Psoas muscle (tissue), 8 donors: ENCODE measurements around the gene PAX5. TPM values are rescaled to one million over a fixed set of nuclear protein-coding genes. Genes with fewer than 3 reads are reported as not detected.

ENCODE experiments used
- ATAC-seq, 4 donors: fragments of 200-7000 bp; cut with Tn5 transposase; one replicate each; pipeline ENCODE4 v1.9.1; 2020; ENCODE audit warnings: moderate library complexity in 3 of 4, mild to moderate bottlenecking in 2 of 4
- DNase-seq, 2 donors: peaks; one replicate each; pipeline ENCODE4 v3.0.0-alpha.2; 2020
- H3K27ac ChIP-seq: fragments of 200-600 bp; one replicate; pipeline ENCODE4 v1.8.0; 2022
- H3K27me3 ChIP-seq, 3 donors: fragments of 200-600 bp in 1 of 3; one replicate each; pipeline versions ENCODE4 v1.6.1 to v1.8.0; 2013 to 2022; ENCODE audit warnings: low read length in 2 of 3, mild to moderate bottlenecking in 2 of 3, moderate library complexity in 1 of 3; ENCODE audit not compliant: insufficient read depth in 3 of 3
- H3K36me3 ChIP-seq, 2 donors: fragments of 200-600 bp in 1 of 2; one replicate each; pipeline versions ENCODE4 v1.6.1 to v1.8.0; 2013 to 2022; ENCODE audit warnings: low read depth in 1 of 2, mild to moderate bottlenecking in 1 of 2, moderate library complexity in 1 of 2; ENCODE audit not compliant: insufficient read depth in 1 of 2
- H3K4me1 ChIP-seq: fragments of 200-600 bp; one replicate; pipeline ENCODE4 v1.8.0; 2022
- H3K4me3 ChIP-seq: fragments of 200-600 bp; one replicate; pipeline ENCODE4 v1.8.0; 2022; ENCODE audit warnings: mild to moderate bottlenecking
- H3K9me3 ChIP-seq: fragments of 200-600 bp; one replicate; pipeline ENCODE4 v1.8.0; 2022
- WGBS, 3 donors: extraction: QIAGEN DNeasy Blood & Tissue Kit; methylation state at CpG; one replicate each; pipeline versions ENCODE4 v1.1.6 to v1.1.7; 2013; 5-methylcytosine and 5-hydroxymethylcytosine counted together
- intact Hi-C, 2 donors: fragments of 100-400 bp; cut with DNase I; formaldehyde crosslinking; loops; one replicate each; pipeline versions ENCODE4 v1.11.0 to v1.14.2; 2022
- polyA plus RNA-seq, 3 donors: library from polyadenylated mRNA; stranded (reverse); fragments of 200-250 nt; gene quantifications; one replicate each; pipeline ENCODE4 v1.2.3, GENCODE V29; 2013
- total RNA-seq, 4 donors: library from RNA; stranded (reverse); fragmentation: NEBNext Ultra II Directional in 2 of 4; extraction: Animal tissue kit (Norgen Biotek cat#: 25700) in 2 of 4; gene quantifications; one replicate each; pipeline versions ENCODE4 v1.2.1 to v1.2.4, GENCODE V29; 2021 to 2023
- TF ChIP-seq, protein P1 (sequence below): fragments of 200-600 bp; IDR thresholded peaks from one replicate; pipeline ENCODE4 v1.8.0; 2022; ENCODE audit warnings: antibody characterized with exemption
- donor health status: healthy with polysubstance abuse.
- donor health status: DM: no; HTN: no; CAD: no; lungs with moderate emphysema.
- donor health status: Bipolar disorder and iron deficiency.
- donor health status: healthy.
- donor health status: DM: yes; HTN: yes; CAD: no.
- donor health status: DM: no; HTN: no; CAD: no.
- donor health status: DM: no; HTN: no; CAD: no.
- donor health status: DM: yes; HTN: yes; CAD: no.

Gene PAX5
- total and polyA plus RNA-seq, 7 donors: under 0.01 to 0.50 (median 0.06) TPM; not detected in 3

GRCh38 chr9:36827593-36827992 lies 206.5 kb downstream of the PAX5 start:
- Histone ChIP-seq H3K9me3 (no peaks in the 10 kb centered on the region), H3K27me3 (peaks cover 0 to 4% (median 0%) of the 10 kb centered on the region in 3 donors), H3K4me3 (no peak overlapping the region), H3K27ac (no peak overlapping the region), H3K4me1 (no peaks in the 10 kb centered on the region), H3K36me3 (no peaks in the 10 kb centered on the region)
- DNase-seq (no peak), ATAC-seq (no peak)
- WGBS, 3 donors: 57 to 69% (median 68%) methylated on average over 5 of the region's 5 CpGs
- intact Hi-C loops: loop anchor here in 1 of 2 donors (10.0 kb wide), 1 partner anchor 63 kb away; no protein-coding TSS in a partner anchor
- TF ChIP-seq, protein P1, sequence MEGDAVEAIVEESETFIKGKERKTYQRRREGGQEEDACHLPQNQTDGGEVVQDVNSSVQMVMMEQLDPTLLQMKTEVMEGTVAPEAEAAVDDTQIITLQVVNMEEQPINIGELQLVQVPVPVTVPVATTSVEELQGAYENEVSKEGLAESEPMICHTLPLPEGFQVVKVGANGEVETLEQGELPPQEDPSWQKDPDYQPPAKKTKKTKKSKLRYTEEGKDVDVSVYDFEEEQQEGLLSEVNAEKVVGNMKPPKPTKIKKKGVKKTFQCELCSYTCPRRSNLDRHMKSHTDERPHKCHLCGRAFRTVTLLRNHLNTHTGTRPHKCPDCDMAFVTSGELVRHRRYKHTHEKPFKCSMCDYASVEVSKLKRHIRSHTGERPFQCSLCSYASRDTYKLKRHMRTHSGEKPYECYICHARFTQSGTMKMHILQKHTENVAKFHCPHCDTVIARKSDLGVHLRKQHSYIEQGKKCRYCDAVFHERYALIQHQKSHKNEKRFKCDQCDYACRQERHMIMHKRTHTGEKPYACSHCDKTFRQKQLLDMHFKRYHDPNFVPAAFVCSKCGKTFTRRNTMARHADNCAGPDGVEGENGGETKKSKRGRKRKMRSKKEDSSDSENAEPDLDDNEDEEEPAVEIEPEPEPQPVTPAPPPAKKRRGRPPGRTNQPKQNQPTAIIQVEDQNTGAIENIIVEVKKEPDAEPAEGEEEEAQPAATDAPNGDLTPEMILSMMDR: no peak

DNA sequence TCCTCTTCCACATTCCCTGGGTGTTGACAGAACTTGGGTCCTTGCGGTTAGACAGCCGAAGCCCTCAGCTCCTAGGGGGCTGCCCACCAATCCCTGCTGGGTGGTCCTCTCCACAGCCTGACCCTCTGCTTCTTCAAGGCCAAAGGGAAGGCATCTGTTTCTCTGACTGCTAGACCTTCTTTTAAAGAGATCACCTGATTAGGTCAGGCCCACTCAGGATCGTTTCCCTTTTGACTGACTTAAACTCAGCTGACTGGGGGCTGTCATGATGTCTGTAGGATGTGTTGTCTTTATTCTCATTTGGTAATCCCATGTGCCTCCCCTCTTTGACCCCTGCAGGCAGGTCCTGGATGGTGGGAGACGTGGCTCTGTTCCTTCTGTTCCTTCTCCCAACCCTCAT lies 207.5 kb downstream of the PAX5 start:
- Histone ChIP-seq H3K4me3 (no peak overlapping the region), H3K27ac (no peak overlapping the region), H3K4me1 (no peaks in the 10 kb centered on the region), H3K9me3 (no peaks in the 10 kb centered on the region), H3K27me3 (peaks cover 0 to 4% (median 0%) of the 10 kb centered on the region in 3 donors), H3K36me3 (no peaks in the 10 kb centered on the region)
- WGBS, 3 donors: 83 to 88% (median 87%) methylated on average over 4 of the region's 4 CpGs
- no peak for ATAC-seq
- intact Hi-C loops: loop anchor here in 1 of 2 donors (10.0 kb wide), 1 partner anchor 62 kb away; no protein-coding TSS in a partner anchor
- DNase-seq: no peak
- TF ChIP-seq, protein P1: no peak

- Histone ChIP-seq H3K4me3 (no peak overlapping the region), H3K36me3 (no peaks in the 10 kb centered on the region), H3K4me1 (no peaks in the 10 kb centered on the region), H3K27me3 (peaks cover 0 to 12% (median 2%) of the 10 kb centered on the region in 3 donors), H3K27ac (no peak overlapping the region), H3K9me3 (no peaks in the 10 kb centered on the region)
- DNase-seq (no peak), ATAC-seq (no peak)
- intact Hi-C loops: loop anchor here in 1 of 2 donors (10.0 kb wide), 1 partner anchor 60 kb away; no protein-coding TSS in a partner anchor
- TF ChIP-seq, protein P1: no peak
- 79 to 83% (median 80%) methylated on average over 8 of the region's 8 CpGs for WGBS, 3 donors
Observed at GRCh38 chr9:36825179-36825578, 208.9 kb downstream of the PAX5 start.

DNA sequence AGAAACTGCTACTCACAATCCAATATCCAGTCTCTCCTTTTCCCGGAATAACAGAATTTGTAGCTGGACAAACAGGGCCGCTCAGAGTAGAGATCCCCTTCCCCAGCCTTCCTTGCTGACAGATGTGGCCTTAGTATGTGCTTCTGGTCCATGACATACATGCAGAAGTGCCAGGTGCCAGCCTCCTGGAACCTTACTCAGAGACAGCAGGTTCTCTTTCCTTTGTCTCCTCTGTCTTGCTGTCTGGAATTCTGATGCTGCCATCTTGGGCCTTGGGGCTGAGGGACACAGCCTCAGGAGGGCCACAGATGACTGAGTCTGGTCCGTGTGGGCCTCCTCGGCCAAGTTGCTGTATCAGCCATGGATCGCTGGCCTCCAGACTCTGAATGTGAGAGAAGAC lies 210.1 kb downstream of the PAX5 start:
- TF ChIP-seq, protein P1: no peak
- no peak overlapping the region for H3K27ac ChIP-seq
- H3K4me3 ChIP-seq: no peak overlapping the region
- intact Hi-C loops: loop anchor here in 1 of 2 donors (10.0 kb wide), 1 partner anchor 59 kb away; no protein-coding TSS in a partner anchor
- DNase-seq (no peak), ATAC-seq (no peak)
- no peaks in the 10 kb centered on the region for H3K4me1 ChIP-seq
- H3K9me3 ChIP-seq: no peaks in the 10 kb centered on the region
- WGBS, 3 donors: 81 to 82% (median 82%) methylated on average over 5 of the region's 5 CpGs
- H3K36me3 ChIP-seq: no peaks in the 10 kb centered on the region
- peaks cover 0 to 24% (median 7%) of the 10 kb centered on the region in 3 donors for H3K27me3 ChIP-seq

DNA sequence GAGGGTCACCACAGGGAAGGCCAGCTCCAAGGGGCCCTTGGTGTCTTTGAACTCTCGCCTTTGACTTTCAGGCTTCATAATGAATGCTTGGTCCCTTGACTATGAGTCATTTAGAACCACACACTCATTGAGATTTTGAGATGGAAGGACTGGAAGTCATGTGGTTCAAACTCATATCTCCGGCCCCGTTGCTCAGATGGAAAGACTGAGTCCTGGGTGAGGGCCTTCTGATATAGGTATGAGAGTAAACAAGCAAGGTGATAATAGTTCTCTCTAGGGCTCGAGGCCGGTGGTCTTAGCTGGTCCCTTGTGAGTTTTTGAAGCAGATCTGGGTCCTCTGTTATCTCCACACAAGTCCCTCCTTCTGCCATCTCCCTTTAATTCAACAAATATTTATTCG lies 210.6 kb downstream of the PAX5 start:
- 88 to 90% (median 89%) methylated on average over 6 of the region's 6 CpGs for WGBS, 3 donors
- TF ChIP-seq, protein P1: no peak
- Histone ChIP-seq H3K36me3 (no peaks in the 10 kb centered on the region), H3K4me3 (no peak overlapping the region), H3K27ac (no peak overlapping the region), H3K4me1 (no peaks in the 10 kb centered on the region), H3K27me3 (peaks cover 0 to 29% (median 9%) of the 10 kb centered on the region in 3 donors), H3K9me3 (no peaks in the 10 kb centered on the region)
- DNase-seq: no peak
- intact Hi-C loops: loop anchor here in 1 of 2 donors (10.0 kb wide), 1 partner anchor 59 kb away; no protein-coding TSS in a partner anchor
- ATAC-seq: no peak
